Measurements from ENCODE around the gene RNASEH1. TPM values are rescaled to one million over a fixed set of nuclear protein-coding genes. Genes with fewer than 3 reads are reported as not detected.

The RNASEH1 gene
- total and polyA plus RNA-seq, 7 donors: 11.5 to 45.6 (median 21.1) TPM

DNA sequence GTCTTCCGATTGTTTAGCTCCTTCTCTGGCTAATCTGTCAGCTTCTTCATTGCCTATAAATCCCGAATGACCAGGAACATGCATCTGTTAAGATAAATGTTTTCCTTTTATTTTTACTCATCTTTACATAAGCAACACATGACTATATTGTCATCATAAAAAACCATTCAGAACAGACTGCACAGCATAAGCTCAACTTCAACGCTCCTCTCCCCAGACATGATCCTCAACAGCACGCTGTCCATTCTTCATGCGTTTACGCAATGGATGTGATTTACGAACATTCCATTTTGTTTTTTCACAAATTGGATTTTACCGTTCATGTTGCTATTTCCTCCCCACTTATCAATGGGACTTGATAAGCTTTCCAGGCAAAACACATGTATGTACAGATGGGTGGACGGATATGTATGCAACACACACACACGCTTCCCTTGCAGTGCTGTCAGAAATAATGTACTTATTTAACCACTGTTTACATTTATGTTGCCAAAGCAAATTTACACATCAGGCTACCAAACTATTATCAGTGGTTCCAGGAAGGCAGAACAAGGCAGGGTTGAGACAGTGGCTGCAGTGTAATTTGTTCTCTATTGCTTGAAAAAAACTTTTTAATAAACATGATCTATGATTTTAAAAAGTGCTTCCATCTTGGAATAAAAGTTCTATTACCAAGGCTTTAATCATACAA is 12.2 kb downstream of the RNASEH1 start:
- DNase-seq: no peak
- no peak for ATAC-seq
- peaks cover 19 to 100% of the 10 kb centered on the region in 2 donors for H3K36me3 ChIP-seq (ENCODE audit: insufficient read depth in 1 of 2, low read depth in 1 of 2)
- H3K4me1 ChIP-seq: no peaks in the 10 kb centered on the region
- H3K27ac ChIP-seq: no peak overlapping the region
- WGBS, 3 donors: 92 to 95% (median 94%) methylated on average over 10 of the region's 10 CpGs
- intact Hi-C loops (cut with DNase I): no loop called here
- no peak overlapping the region for H3K4me3 ChIP-seq
- H3K9me3 ChIP-seq: no peaks in the 10 kb centered on the region
- TF ChIP-seq, protein P1, sequence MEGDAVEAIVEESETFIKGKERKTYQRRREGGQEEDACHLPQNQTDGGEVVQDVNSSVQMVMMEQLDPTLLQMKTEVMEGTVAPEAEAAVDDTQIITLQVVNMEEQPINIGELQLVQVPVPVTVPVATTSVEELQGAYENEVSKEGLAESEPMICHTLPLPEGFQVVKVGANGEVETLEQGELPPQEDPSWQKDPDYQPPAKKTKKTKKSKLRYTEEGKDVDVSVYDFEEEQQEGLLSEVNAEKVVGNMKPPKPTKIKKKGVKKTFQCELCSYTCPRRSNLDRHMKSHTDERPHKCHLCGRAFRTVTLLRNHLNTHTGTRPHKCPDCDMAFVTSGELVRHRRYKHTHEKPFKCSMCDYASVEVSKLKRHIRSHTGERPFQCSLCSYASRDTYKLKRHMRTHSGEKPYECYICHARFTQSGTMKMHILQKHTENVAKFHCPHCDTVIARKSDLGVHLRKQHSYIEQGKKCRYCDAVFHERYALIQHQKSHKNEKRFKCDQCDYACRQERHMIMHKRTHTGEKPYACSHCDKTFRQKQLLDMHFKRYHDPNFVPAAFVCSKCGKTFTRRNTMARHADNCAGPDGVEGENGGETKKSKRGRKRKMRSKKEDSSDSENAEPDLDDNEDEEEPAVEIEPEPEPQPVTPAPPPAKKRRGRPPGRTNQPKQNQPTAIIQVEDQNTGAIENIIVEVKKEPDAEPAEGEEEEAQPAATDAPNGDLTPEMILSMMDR (IDR thresholded peaks at IDR 0.05): no peak
- H3K27me3 ChIP-seq (ENCODE audit: insufficient read depth in 3 of 3, low read length in 2 of 3): no peaks in the 10 kb centered on the region

DNA sequence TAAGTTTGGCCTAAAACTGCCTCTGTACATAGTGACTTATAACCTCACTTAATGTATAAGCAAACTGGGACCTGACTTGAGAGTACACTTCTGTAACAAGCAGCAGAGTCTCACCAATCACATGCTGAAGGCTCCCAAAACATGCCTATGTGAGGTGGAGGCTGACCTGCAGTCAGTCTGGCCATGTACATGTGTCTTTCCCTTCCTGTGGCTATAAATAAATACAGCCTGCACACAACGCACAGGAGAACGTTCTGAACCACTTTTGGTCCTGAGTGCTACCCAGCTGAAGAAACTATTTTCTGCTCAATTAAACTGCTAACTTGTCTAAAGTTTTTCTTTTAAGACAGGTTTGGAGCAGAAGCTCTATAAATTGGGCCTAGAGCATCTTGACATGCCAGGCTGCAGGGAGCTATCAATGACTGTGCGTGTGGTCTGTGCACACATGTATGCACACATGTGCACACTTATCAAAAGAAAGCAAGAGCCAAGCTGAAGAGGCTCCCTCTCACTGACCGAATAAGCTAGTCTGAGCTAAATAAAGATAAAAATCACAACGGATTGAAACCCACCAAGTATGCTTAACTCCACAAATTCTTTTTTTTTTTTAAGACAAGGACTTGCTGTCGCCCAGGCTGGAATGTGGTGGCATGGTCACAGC is 15.0 kb downstream of the RNASEH1 start:
- H3K4me3 ChIP-seq: no peak overlapping the region
- H3K4me1 ChIP-seq: no peaks in the 10 kb centered on the region
- WGBS, 3 donors: 58 to 64% (median 59%) methylated on average over 6 of the region's 6 CpGs
- H3K27ac ChIP-seq: no peak overlapping the region
- intact Hi-C loops (cut with DNase I): no loop called here
- DNase-seq (no peak), ATAC-seq (peak in 2 of 4 donors; percentile 52 to 60)
- no peaks in the 10 kb centered on the region for H3K9me3 ChIP-seq
- H3K36me3 ChIP-seq (ENCODE audit: insufficient read depth in 1 of 2, low read depth in 1 of 2): peaks cover 12 to 94% of the 10 kb centered on the region in 2 donors
- no peaks in the 10 kb centered on the region for H3K27me3 ChIP-seq (ENCODE audit: insufficient read depth in 3 of 3, low read length in 2 of 3)
- TF ChIP-seq, protein P1 (IDR thresholded peaks at IDR 0.05): no peak

DNA sequence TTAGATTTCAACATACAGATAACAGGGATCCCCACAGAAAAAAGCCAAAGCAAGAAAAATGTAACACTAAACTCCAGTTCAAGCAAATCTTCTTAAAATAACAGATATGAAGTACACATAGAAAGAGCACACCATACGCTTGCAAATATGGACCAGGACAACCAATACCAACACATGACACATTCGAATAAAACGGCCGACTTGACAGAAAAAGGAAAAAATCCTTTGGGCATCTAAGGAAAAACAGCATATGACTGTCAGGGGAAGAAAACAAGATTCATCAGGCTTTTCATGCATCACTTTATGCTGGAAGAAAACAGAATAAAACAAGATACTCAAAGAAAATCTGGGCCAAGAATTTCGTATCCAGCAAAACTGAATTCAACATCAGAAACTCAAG is 16.0 kb downstream of the RNASEH1 start:
- H3K9me3 ChIP-seq: no peaks in the 10 kb centered on the region
- H3K36me3 ChIP-seq (ENCODE audit: insufficient read depth in 1 of 2, low read depth in 1 of 2): peaks cover 9 to 83% of the 10 kb centered on the region in 2 donors
- H3K27me3 ChIP-seq (ENCODE audit: insufficient read depth in 3 of 3, low read length in 2 of 3): no peaks in the 10 kb centered on the region
- no peak overlapping the region for H3K27ac ChIP-seq
- H3K4me1 ChIP-seq: no peaks in the 10 kb centered on the region
- intact Hi-C loops (cut with DNase I): no loop called here
- H3K4me3 ChIP-seq: no peak overlapping the region
- ATAC-seq (no peak), DNase-seq (no peak)
- TF ChIP-seq, protein P1 (IDR thresholded peaks at IDR 0.05): no peak
- WGBS, 3 donors: 87 to 95% (median 91%) methylated on average over 5 of the region's 5 CpGs

DNA sequence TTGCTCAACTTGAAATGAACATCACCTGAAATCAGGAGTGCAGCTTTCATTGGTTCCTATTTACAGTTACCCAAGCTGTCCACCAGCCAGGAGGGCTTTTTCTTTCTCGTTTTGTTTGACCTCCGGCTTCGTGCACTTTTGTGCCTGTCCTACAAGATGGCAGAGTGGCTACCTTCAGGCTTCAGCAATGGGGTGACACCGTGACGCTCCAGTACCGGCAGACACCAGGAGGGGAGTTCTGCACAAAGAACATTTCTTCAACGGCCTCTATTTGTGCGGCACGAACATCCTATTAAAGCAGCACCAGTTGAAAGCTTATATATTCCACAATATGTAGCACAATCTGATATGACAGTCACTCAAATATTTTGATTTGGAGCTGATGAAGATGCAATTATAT is 18.3 kb downstream of the RNASEH1 start:
- H3K27me3 ChIP-seq (ENCODE audit: insufficient read depth in 3 of 3, low read length in 2 of 3): no peaks in the 10 kb centered on the region
- no peak overlapping the region for H3K27ac ChIP-seq
- WGBS, 3 donors: 84 to 90% (median 87%) methylated on average over 9 of the region's 9 CpGs
- DNase-seq (no peak), ATAC-seq (no peak)
- H3K36me3 ChIP-seq (ENCODE audit: insufficient read depth in 1 of 2, low read depth in 1 of 2): peaks cover 3 to 61% of the 10 kb centered on the region in 2 donors
- H3K4me3 ChIP-seq: no peak overlapping the region
- TF ChIP-seq, protein P1 (IDR thresholded peaks at IDR 0.05): no peak
- H3K9me3 ChIP-seq: no peaks in the 10 kb centered on the region
- H3K4me1 ChIP-seq: peaks cover 4% of the 10 kb centered on the region
- intact Hi-C loops (cut with DNase I): no loop called here

Data from psoas muscle (tissue), 8 donors.